Measurements from ENCODE around the gene NTN3. TPM values are rescaled to one million over a fixed set of nuclear protein-coding genes. Genes with fewer than 3 reads are reported as not detected.
A peak's percentile ranks its signal among the peaks of the same experiment; 100 is the strongest.

The NTN3 gene
- total and polyA plus RNA-seq, 9 donors = 0.12 to 0.34 (median 0.19) TPM; not detected in 5

- intact Hi-C loops (cut with DNase I) = no loop called here
- H3K36me3 ChIP-seq = no peaks in the 10 kb centered on the region
- WGBS, 3 donors = 19% methylated on average over 18 of the region's 18 CpGs
- peak overlapping the region; percentile 38 for H3K4me3 ChIP-seq
- TF ChIP-seq EP300 (IDR thresholded peaks at IDR 0.05) = no peak
- TF ChIP-seq CTCF (IDR thresholded peaks at IDR 0.05) = no peak
- no peak for TF ChIP-seq POLR2A (IDR thresholded peaks at IDR 0.05)
- no peak overlapping the region for H3K27ac ChIP-seq
- no peaks in the 10 kb centered on the region for H3K27me3 ChIP-seq
- DNase-seq = peak in 2 of 5 donors; percentile 35 to 48
- H3K4me1 ChIP-seq (ENCODE audit: insufficient read depth) = peaks cover 3% of the 10 kb centered on the region
- no peaks in the 10 kb centered on the region for H3K9me3 ChIP-seq
Observed at GRCh38 chr16:2458887-2459646, 12.0 kb upstream of the NTN3 start.

- H3K36me3 ChIP-seq = no peaks in the 10 kb centered on the region
- WGBS, 3 donors = 0 to 1% (median 1%) methylated on average over 28 to 66 of the region's 66 CpGs
- peak; percentile 94 to 97 (median 97) for DNase-seq
- no peaks in the 10 kb centered on the region for H3K27me3 ChIP-seq
- TF ChIP-seq EP300 (IDR thresholded peaks at IDR 0.05) = no peak
- TF ChIP-seq POLR2A (IDR thresholded peaks at IDR 0.05) = no peak
- TF ChIP-seq CTCF (IDR thresholded peaks at IDR 0.05) = no peak
- intact Hi-C loops (cut with DNase I) = no loop called here
- H3K27ac ChIP-seq = no peak within 1 kb of the TSS
- H3K4me1 ChIP-seq (ENCODE audit: insufficient read depth) = peaks cover 3% of the 10 kb centered on the region
- H3K4me3 ChIP-seq = peak within 1 kb of the TSS; percentile 38
- no peaks in the 10 kb centered on the region for H3K9me3 ChIP-seq
Observed at GRCh38 chr16:2459647-2460390, 11.3 kb upstream of the NTN3 start, which contains the start of gene TEDC2. TEDC2 (plus strand) TSS chr16:2460109; CDS start chr16:2460145, 36 bp downstream.

- no peaks in the 10 kb centered on the region for H3K36me3 ChIP-seq
- TF ChIP-seq CTCF (IDR thresholded peaks at IDR 0.05) = no peak
- TF ChIP-seq EP300 (IDR thresholded peaks at IDR 0.05) = no peak
- TF ChIP-seq POLR2A (IDR thresholded peaks at IDR 0.05) = no peak
- WGBS, 3 donors = 3 to 10% (median 3%) methylated on average over 5 to 20 of the region's 20 CpGs
- H3K27me3 ChIP-seq = no peaks in the 10 kb centered on the region
- H3K4me1 ChIP-seq (ENCODE audit: insufficient read depth) = peaks cover 3% of the 10 kb centered on the region
- intact Hi-C loops (cut with DNase I) = no loop called here
- no peaks in the 10 kb centered on the region for H3K9me3 ChIP-seq
- DNase-seq = no peak
- peak overlapping the region; percentile 38 for H3K4me3 ChIP-seq
- no peak overlapping the region for H3K27ac ChIP-seq
Observed at GRCh38 chr16:2460391-2460713, 10.7 kb upstream of the NTN3 start.

- Histone ChIP-seq H3K9me3 (no peaks in the 10 kb centered on the region), H3K4me3 (no peak overlapping the region), H3K27me3 (no peaks in the 10 kb centered on the region), H3K4me1 (ENCODE audit: insufficient read depth) (peaks cover 3% of the 10 kb centered on the region), H3K27ac (no peak overlapping the region), H3K36me3 (no peaks in the 10 kb centered on the region)
- intact Hi-C loops (cut with DNase I) = no loop called here
- 74 to 79% (median 74%) methylated on average over 10 to 13 of the region's 13 CpGs for WGBS, 3 donors
- no peak for TF ChIP-seq POLR2A (IDR thresholded peaks at IDR 0.05)
- no peak for TF ChIP-seq EP300 (IDR thresholded peaks at IDR 0.05)
- TF ChIP-seq CTCF (IDR thresholded peaks at IDR 0.05) = no peak
- DNase-seq = peak in 1 of 5 donors; percentile 30
Observed at GRCh38 chr16:2460916-2461315, 10.2 kb upstream of the NTN3 start.
